MM.1S (cell line): ENCODE results near the gene GALNT9.

ENCODE experiments used
- DNase-seq: peaks from one replicate; pipeline ENCODE4 v3.0.0-alpha.2; 2015
- H2AFZ ChIP-seq: fragments of 300-600 bp; sonication (generic); 2 replicates; pipeline ENCODE4 v1.6.0; 2016; ENCODE audit warnings: antibody characterized with exemption, low read length
- H3F3A ChIP-seq: fragments of 300-600 bp; sonication (generic); 2 replicates; pipeline ENCODE4 v1.6.1; 2016; ENCODE audit warnings: mild to moderate bottlenecking, antibody characterized with exemption, low read length, moderate library complexity, mixed read lengths; ENCODE audit not compliant: insufficient read depth
- H3K27ac ChIP-seq: fragments of 300-600 bp; sonication (generic); 2 replicates; pipeline ENCODE4 v1.5.1; 2016; ENCODE audit warnings: mild to moderate bottlenecking, low read length
- H3K27me3 ChIP-seq: fragments of 300-600 bp; sonication (generic); replicated peaks from 2 replicates; pipeline ENCODE4 v1.6.0; 2016; ENCODE audit warnings: low read length; ENCODE audit not compliant: insufficient read depth
- H3K36me3 ChIP-seq: fragments of 300-600 bp; sonication (generic); replicated peaks from 2 replicates; pipeline ENCODE4 v1.6.1; 2016; ENCODE audit warnings: mild to moderate bottlenecking, low read length, mixed read lengths; ENCODE audit not compliant: insufficient read depth
- H3K4me1 ChIP-seq: fragments of 300-600 bp; sonication (generic); 2 replicates; pipeline ENCODE4 v1.6.1; 2016; ENCODE audit warnings: low read length, mixed read lengths
- H3K4me2 ChIP-seq: fragments of 300-600 bp; sonication (generic); 2 replicates; pipeline ENCODE4 v1.6.0; 2016; ENCODE audit warnings: low read depth, low read length
- H3K4me3 ChIP-seq: fragments of 300-600 bp; sonication (generic); 2 replicates; pipeline ENCODE4 v1.5.1; 2016; ENCODE audit warnings: low read length, mixed read lengths
- H3K79me2 ChIP-seq: fragments of 300-600 bp; sonication (generic); 2 replicates; pipeline ENCODE4 v1.6.1; 2016; ENCODE audit warnings: mixed run types, low read length, mixed read lengths
- H3K9ac ChIP-seq: fragments of 300-600 bp; sonication (generic); 2 replicates; pipeline ENCODE4 v1.6.1; 2016; ENCODE audit warnings: low read length, mixed read lengths
- H3K9me2 ChIP-seq: fragments of 300-600 bp; sonication (generic); replicated peaks from 2 replicates; pipeline ENCODE4 v1.6.1; 2016; ENCODE audit warnings: mild to moderate bottlenecking, low read length, mixed read lengths; ENCODE audit not compliant: insufficient read depth
- H3K9me3 ChIP-seq: fragments of 300-600 bp; sonication (generic); replicated peaks from 2 replicates; pipeline ENCODE4 v1.6.1; 2016; ENCODE audit warnings: mild to moderate bottlenecking, low read length, mixed read lengths; ENCODE audit not compliant: insufficient read depth
- H4K20me1 ChIP-seq: fragments of 300-600 bp; sonication (generic); 2 replicates; pipeline ENCODE4 v1.6.1; 2016; ENCODE audit warnings: mild to moderate bottlenecking, low read length, moderate library complexity, mixed read lengths; ENCODE audit not compliant: insufficient read depth
- CTCF ChIP-seq: fragments of 300-600 bp; sonication (generic); IDR thresholded peaks from 2 replicates; pipeline ENCODE4 v1.5.1; 2016; ENCODE audit warnings: antibody characterized with exemption, low read length, mixed read lengths
- EZH2 ChIP-seq: fragments of 300-600 bp; sonication (generic); optimal IDR thresholded peaks from 2 replicates; pipeline ENCODE3; 2017; ENCODE audit warnings: low read depth, mild to moderate bottlenecking, antibody characterized with exemption, low read length, mixed read lengths
- EZH2phosphoT487 ChIP-seq: fragments of 300-600 bp; sonication (generic); IDR thresholded peaks from 2 replicates; pipeline ENCODE4 v1.6.1; 2018; ENCODE audit warnings: antibody characterized with exemption, low read length

Gene GALNT9

GRCh38 chr12:132278401-132279183 lies 50.8 kb downstream of the GALNT9 start:
- Histone ChIP-seq H3K4me1 (no peaks in the 10 kb centered on the region), H2AFZ (no peak overlapping the region), H3K79me2 (no peaks in the 10 kb centered on the region), H3F3A (no peaks in the 10 kb centered on the region), H3K9me2 (no peaks in the 10 kb centered on the region), H3K36me3 (no peaks in the 10 kb centered on the region), H3K27ac (no peak overlapping the region), H3K4me2 (no peak overlapping the region), H4K20me1 (no peaks in the 10 kb centered on the region), H3K27me3 (peaks cover 6% of the 10 kb centered on the region; the same call in 1 of the 2 replicates), H3K4me3 (no peak overlapping the region), H3K9ac (no peak overlapping the region), H3K9me3 (no peaks in the 10 kb centered on the region)
- TF ChIP-seq EZH2 (no peak), EZH2phosphoT487 (no peak), CTCF (no peak)
- no peak for DNase-seq

- no peaks in the 10 kb centered on the region for H3K36me3 ChIP-seq
- H3K27ac ChIP-seq: no peak overlapping the region
- no peaks in the 10 kb centered on the region for H3K79me2 ChIP-seq
- H4K20me1 ChIP-seq: no peaks in the 10 kb centered on the region
- DNase-seq: no peak
- no peaks in the 10 kb centered on the region for H3K9me3 ChIP-seq
- no peak overlapping the region for H2AFZ ChIP-seq
- no peak overlapping the region for H3K9ac ChIP-seq
- H3F3A ChIP-seq: no peaks in the 10 kb centered on the region
- peaks cover 6% of the 10 kb centered on the region; the same call in 1 of the 2 replicates for H3K27me3 ChIP-seq
- no peaks in the 10 kb centered on the region for H3K9me2 ChIP-seq
- no peak overlapping the region for H3K4me3 ChIP-seq
- H3K4me2 ChIP-seq: no peak overlapping the region
- TF ChIP-seq EZH2phosphoT487 (no peak), EZH2 (no peak), CTCF (no peak)
- no peaks in the 10 kb centered on the region for H3K4me1 ChIP-seq
These were observed 51.4 kb downstream of the GALNT9 start for GRCh38 chr12:132277949-132278348.

- H3K4me2 ChIP-seq: no peak overlapping the region
- H3F3A ChIP-seq: no peaks in the 10 kb centered on the region
- no peak for DNase-seq
- no peaks in the 10 kb centered on the region for H3K4me1 ChIP-seq
- H3K9ac ChIP-seq: no peak overlapping the region
- H2AFZ ChIP-seq: no peak overlapping the region
- no peaks in the 10 kb centered on the region for H4K20me1 ChIP-seq
- H3K79me2 ChIP-seq: no peaks in the 10 kb centered on the region
- no peaks in the 10 kb centered on the region for H3K9me3 ChIP-seq
- H3K9me2 ChIP-seq: no peaks in the 10 kb centered on the region
- H3K4me3 ChIP-seq: no peak overlapping the region
- TF ChIP-seq EZH2: no peak
- no peak overlapping the region for H3K27ac ChIP-seq
- H3K36me3 ChIP-seq: no peaks in the 10 kb centered on the region
- H3K27me3 ChIP-seq: peaks cover 6% of the 10 kb centered on the region; the same call in 1 of the 2 replicates
These were observed 51.9 kb downstream of the GALNT9 start for GRCh38 chr12:132277374-132277941.

- H3K36me3 ChIP-seq: no peaks in the 10 kb centered on the region
- H3K27me3 ChIP-seq: peaks cover 6% of the 10 kb centered on the region; the same call in 1 of the 2 replicates
- no peak overlapping the region for H3K4me3 ChIP-seq
- H3K4me2 ChIP-seq: no peak overlapping the region
- no peak overlapping the region for H3K27ac ChIP-seq
- no peaks in the 10 kb centered on the region for H3K9me2 ChIP-seq
- no peak overlapping the region for H2AFZ ChIP-seq
- no peak for TF ChIP-seq CTCF
- TF ChIP-seq EZH2: no peak
- no peak for TF ChIP-seq EZH2phosphoT487
- no peak overlapping the region for H3K9ac ChIP-seq
- no peaks in the 10 kb centered on the region for H3F3A ChIP-seq
- H3K4me1 ChIP-seq: no peaks in the 10 kb centered on the region
- no peaks in the 10 kb centered on the region for H4K20me1 ChIP-seq
- DNase-seq: no peak
- no peaks in the 10 kb centered on the region for H3K79me2 ChIP-seq
- no peaks in the 10 kb centered on the region for H3K9me3 ChIP-seq
These were observed 52.5 kb downstream of the GALNT9 start for GRCh38 chr12:132276827-132277373.
